GM19240 (cell line): ENCODE measurements around the gene MAEL.
"Not testable (repeated sequence)": the region's sequence is repeated elsewhere in the genome, so short reads cannot be mapped to it uniquely, and the experiment has no call there.

Experiments
- DNase-seq: peaks from one replicate; pipeline ENCODE4 v3.0.0; 2011; ENCODE audit warnings: low spot score; ENCODE audit not compliant: insufficient read length

The MAEL gene

GRCh38 chr1:166977951-166978350 lies 11.1 kb upstream of the MAEL start:
- no peak for DNase-seq

DNA sequence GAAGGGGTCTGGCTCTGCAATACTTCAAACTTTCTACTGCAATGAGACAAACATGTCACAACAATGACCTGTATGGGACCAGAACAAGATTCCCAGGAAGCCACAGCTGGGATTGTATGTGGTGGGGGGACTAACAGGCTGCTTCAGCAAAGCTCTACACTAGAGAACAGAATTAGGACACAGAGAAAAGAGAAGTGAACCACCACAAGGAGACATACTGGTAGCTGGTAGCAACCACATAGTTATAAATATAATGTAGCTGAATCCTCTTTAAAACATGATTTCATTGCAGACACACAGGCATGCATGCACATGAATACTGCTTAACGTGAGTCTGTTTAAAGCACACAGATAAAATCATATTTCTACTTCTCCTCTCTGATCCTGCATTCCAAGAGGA lies 10.3 kb upstream of the MAEL start:
- DNase-seq: no peak

- DNase-seq: no peak
These were observed 8.7 kb upstream of the MAEL start for GRCh38 chr1:166980383-166980782.

- DNase-seq: no peak
These were observed 8.3 kb upstream of the MAEL start for GRCh38 chr1:166980818-166981217.

DNA sequence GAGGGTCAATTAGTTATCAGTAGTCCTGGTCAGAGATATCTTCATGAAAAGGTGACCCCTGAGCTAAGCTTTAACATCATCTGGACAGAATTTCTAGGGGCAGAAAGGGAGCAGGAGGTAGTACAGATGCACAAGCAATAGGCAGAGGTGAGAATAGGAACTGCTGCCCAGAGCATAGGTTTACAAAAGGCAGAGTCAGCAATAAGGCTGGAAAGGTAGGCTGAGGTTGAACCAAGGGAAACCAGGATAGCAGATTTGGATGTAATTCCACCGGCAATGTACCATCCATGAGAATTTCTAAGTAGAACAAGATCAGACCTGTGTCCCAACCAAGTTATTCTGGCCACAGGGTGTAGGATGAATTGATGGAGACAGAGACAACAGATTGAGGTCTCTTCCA lies 7.5 kb upstream of the MAEL start:
- no peak for DNase-seq

GRCh38 chr1:166999075-166999474 lies 10.0 kb downstream of the MAEL start:
- no peak for DNase-seq

GRCh38 chr1:166999500-167000055 lies 10.5 kb downstream of the MAEL start:
- no peak for DNase-seq

DNA sequence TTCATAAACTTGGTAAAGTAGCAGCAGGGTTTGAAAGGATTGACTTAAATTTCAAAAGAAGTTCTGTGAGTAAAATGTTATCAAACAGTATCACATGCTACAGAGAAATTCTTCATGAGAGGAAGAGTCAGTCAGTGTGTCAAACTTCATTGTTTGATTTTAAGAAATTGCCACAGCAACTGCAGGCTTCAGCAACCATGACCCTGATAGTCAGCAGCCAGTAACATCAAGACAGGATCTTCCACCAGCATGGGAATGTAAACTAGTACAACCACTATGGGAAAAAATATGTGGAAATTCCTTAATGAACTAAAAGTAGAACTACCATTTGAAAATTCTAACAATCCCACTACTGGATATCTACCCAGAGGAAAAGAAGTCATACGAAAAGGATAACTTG lies 11.5 kb downstream of the MAEL start:
- no peak for DNase-seq

DNA sequence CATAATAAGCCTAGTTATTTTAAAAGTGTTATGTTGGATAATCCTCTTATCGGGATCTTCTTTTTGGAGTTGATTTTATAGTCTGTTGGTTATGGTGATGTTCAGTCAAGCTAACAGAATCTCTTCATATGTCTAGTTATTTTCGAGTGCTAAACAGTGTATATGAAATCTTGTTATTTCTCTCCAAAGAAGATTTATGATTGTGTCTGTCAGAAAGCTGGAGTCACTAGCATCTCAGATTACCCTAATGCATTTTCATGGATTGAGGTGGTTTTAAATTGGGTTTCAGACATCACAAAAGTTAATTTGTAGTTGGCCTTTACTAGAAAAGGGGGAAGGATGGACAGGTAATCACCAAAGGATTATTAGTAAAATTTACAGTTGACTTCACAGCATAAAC lies 13.3 kb downstream of the MAEL start:
- no peak for DNase-seq

DNA sequence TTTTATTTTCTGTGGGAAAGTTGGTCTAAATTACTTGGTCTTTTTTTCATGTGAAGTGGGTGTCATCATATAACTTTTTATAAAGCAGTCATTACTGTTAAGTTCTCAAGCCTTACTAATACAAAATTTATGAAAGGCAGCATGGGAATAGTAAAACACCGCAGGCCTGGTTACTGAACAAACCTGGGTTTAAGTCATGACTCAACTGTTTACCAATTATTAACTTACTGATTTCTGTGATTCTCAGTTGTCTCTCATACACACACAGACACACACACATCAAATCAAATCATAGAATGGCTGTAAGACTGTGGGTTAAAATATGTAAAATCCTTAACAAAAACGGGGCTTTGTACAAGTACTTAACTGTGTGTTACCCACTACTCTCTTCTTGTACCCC lies 14.6 kb downstream of the MAEL start:
- DNase-seq: no peak

DNA sequence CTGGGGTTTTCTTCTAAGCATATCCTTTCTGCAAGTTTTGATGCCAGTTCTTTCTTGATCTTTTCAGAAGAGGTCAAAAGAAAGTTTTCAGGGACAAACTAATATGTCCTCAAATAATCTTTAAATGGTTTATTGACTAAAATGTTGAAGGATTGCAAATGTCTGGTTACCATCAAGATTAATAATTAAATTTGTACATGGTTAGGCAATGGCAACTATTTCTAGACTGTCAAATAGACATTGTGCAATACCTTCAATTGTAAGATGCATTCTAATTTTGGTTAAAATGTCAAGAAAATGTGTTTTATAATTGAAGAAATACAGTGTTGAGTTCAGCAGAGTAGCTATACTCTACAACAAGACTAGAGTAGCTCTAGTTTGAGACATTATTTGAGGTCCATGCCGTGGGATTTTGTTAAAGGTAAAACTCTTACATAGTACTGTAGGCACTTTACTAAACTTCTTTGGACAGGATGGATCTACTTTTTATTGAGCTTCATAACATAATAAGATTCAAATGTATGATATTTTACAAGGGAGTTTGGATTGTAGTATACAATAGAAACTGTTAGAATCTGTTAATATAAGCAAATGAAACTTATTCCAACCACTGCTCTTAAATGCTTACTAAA lies 22.6 kb downstream of the MAEL start:
- no peak for DNase-seq

DNA sequence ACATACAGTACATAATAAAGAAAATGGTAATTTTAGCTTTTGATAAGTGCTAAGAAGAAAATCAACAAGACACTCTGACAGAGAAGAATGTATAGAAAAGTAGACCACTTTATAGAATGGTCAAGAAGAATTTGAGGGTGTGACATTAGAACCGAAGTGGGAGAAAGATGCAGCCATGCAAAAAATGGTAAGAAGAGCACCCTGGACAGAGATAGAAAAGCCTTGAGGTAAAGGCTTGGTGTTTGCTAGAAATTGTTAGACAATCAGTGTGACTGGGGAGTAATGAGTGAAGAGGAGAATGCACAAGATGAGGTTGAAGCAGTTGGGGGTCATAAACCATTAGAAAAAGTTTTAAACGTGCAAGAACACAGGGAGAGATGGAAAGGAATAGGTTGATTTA lies 23.5 kb downstream of the MAEL start:
- DNase-seq: no peak

GRCh38 chr1:167013108-167013929 lies 24.2 kb downstream of the MAEL start:
- DNase-seq: no peak

- DNase-seq: no peak
These were observed 27.1 kb downstream of the MAEL start for GRCh38 chr1:167016100-167016750.

DNA sequence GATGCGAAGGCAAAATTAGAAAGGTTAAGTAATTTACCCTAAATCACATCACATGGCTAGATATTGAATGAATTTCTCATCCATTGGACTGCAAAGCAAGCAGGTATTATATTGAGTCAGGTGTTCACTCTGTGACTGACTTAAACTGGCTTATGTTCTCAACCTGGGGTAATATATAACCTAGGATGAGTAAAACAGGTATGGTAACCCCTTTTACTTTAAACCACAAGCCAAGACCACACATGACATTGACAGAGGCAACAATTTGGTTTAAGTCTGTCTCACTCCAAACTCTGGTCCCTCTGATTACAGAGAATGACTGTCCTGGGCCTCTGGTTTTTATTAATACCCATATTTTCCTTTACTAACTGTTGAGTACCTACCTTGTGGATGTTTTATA lies 33.3 kb downstream of the MAEL start:
- no peak for DNase-seq

DNA sequence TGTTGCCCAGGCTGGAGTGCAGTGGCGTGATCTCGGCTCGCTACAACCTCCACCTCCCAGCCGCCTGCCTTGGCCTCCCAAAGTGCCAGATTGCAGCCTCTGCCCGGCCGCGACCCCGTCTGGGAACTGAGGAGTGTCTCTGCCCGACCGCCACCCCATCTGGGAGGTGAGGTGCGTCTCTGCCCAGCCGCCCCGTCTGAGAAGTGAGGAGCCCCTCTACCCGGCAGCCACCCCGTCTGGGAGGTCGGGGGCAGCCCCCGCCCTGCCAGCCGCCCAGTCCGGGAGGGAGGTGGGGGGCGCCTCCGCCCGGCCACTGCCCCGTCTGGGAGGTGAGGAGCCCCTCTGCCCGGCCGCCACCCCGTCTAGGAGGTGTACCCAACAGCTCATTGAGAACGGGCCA lies 40.5 kb downstream of the MAEL start:
- DNase-seq: not testable (repeated sequence)

- no peak for DNase-seq
These were observed 44.6 kb downstream of the MAEL start for GRCh38 chr1:167033646-167034045.

DNA sequence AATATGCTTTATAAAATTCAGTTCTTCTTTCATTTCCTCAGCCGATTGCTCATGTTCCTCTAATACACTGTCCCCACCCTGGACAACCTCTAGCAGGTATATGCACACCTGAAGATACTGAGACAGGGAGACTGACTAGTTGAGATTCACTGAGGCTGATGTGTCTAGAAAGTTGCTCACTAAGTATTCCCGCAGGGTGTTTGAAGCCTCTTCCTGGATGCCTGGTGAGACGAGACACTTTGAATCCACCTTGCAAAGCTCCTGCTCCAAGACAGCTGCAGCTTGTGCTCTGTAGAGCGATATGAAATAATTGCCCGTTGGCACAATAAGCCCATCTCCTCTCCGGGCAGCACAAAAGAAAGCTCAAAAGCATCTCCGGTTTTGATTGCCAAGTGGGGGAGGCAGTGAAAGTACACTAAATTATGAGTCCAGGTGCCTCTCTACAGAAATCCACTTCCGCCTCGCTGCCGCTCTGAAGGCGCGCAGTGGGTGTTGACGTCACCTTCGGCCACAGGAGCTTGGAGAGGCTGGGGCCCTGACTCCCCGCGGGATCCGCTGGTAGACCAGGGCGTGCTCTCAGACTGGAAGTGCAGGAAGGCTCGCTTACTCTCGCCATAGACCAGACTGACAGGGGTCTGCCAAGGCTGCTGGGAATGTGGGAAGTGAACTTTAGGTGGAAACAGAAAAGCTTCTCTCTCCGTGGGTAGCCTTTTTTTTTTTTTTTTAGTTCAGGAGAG lies 54.8 kb downstream of the MAEL start:
- DNase-seq: peak; percentile 67

DNA sequence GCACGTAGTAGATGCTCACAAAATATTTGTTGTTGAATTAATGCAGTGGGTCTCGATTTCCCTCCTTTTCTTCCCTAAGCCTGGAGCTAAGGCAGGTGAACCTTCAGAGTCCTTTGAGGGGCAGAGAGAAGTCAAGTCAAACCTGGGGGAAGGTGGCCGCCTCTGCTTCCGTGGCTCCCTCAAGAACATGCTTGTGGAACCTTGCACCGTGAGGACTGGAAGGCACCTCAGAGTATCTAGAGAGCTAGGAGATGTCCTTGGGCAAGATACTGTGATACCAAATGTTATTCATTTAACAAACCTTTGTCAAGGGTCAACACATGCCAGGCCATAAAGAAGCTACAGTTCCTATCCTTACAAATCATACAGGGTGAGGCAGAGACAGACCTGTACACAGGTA lies 62.8 kb downstream of the MAEL start:
- no peak for DNase-seq

- no peak for DNase-seq
These were observed 63.3 kb downstream of the MAEL start for GRCh38 chr1:167052389-167052788.

DNA sequence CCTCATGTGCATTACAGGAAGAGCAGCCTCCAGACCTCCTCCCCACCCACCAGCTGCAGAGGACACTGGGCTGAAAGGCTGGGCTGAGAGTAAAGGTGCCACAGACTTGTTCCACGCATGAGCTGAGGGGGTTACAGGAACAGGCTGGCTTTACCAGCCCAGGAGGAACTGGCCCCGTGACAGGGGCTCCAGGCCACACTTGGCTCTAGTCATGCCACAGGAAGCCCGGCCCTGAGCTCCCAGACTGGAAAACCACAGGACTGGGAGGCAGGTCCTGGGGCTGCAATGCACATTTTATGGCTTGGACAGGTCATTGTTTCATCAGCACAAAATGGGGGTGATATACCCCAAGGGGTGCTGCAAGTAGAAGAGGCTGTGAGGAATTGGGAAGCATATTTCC lies 65.5 kb downstream of the MAEL start:
- DNase-seq: no peak
